HepG2 (cell line): Measurements from ENCODE around the gene CCM2.

Experiments used
- ATF7 ChIP-seq, 2 experiments: fragments of 450-650 bp in 1 of 2; sonication (generic) in 1 of 2; formaldehyde crosslinking in 1 of 2; IDR thresholded peaks; 2 replicates each; pipeline versions ENCODE4 v1.4.0 to v1.6.1; 2016 to 2020; ENCODE audit warnings: antibody characterized with exemption in 1 of 2, mild to moderate bottlenecking in 1 of 2, missing genetic modification reagents in 1 of 2
- CBFB ChIP-seq: sonication (generic); formaldehyde crosslinking; IDR thresholded peaks from 2 replicates; pipeline ENCODE4 v1.4.0; 2020; ENCODE audit warnings: missing genetic modification reagents
- HOXA7 ChIP-seq: sonication (generic); formaldehyde crosslinking; IDR thresholded peaks from 2 replicates; pipeline ENCODE4 v1.8.1; 2022; ENCODE audit warnings: mild to moderate bottlenecking, missing genetic modification reagents, moderate library complexity
- TF ChIP-seq, protein P1 (sequence below): sonication (generic); formaldehyde crosslinking; IDR thresholded peaks from 2 replicates; pipeline ENCODE4 v1.4.0; 2020; ENCODE audit warnings: missing genetic modification reagents
- TF ChIP-seq, protein P2 (sequence below): sonication (generic); formaldehyde crosslinking; IDR thresholded peaks from 2 replicates; pipeline ENCODE4 v1.5.0; 2020; ENCODE audit warnings: mild to moderate bottlenecking, missing genetic modification reagents, moderate library complexity

DNA sequence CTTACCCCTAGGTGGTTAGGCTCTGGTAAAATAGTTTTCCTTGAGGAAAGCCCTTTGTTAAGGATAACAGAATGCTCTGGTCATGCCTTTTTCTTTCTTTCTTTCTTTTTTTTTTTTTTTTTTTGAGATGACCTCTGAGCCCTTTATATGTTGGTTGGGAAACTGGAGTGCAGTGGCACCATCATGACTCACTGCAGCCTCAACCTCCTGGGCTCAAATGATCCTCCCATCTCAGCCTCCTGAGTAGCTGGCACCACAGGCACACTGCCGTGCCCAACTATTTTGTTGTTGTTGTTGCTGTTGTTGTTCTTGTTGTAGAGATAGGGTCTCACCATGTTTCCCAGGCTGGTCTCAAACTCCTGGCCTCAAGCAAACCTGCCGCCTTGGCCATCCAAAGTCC, 61.4 kb downstream of the CCM2 start:
- TF ChIP-seq HOXA7 (no peak), CBFB (no peak), ATF7 (IDR thresholded peaks at IDR 0.05) (no peak), ATF7 (CRISPR knock-in tag; IDR thresholded peaks at IDR 0.05) (no peak)
- TF ChIP-seq, protein P1, sequence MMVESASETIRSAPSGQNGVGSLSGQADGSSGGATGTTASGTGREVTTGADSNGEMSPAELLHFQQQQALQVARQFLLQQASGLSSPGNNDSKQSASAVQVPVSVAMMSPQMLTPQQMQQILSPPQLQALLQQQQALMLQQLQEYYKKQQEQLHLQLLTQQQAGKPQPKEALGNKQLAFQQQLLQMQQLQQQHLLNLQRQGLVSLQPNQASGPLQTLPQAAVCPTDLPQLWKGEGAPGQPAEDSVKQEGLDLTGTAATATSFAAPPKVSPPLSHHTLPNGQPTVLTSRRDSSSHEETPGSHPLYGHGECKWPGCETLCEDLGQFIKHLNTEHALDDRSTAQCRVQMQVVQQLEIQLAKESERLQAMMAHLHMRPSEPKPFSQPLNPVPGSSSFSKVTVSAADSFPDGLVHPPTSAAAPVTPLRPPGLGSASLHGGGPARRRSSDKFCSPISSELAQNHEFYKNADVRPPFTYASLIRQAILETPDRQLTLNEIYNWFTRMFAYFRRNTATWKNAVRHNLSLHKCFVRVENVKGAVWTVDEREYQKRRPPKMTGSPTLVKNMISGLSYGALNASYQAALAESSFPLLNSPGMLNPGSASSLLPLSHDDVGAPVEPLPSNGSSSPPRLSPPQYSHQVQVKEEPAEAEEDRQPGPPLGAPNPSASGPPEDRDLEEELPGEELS (CRISPR knock-in tag), result no peak
- TF ChIP-seq, protein P2, sequence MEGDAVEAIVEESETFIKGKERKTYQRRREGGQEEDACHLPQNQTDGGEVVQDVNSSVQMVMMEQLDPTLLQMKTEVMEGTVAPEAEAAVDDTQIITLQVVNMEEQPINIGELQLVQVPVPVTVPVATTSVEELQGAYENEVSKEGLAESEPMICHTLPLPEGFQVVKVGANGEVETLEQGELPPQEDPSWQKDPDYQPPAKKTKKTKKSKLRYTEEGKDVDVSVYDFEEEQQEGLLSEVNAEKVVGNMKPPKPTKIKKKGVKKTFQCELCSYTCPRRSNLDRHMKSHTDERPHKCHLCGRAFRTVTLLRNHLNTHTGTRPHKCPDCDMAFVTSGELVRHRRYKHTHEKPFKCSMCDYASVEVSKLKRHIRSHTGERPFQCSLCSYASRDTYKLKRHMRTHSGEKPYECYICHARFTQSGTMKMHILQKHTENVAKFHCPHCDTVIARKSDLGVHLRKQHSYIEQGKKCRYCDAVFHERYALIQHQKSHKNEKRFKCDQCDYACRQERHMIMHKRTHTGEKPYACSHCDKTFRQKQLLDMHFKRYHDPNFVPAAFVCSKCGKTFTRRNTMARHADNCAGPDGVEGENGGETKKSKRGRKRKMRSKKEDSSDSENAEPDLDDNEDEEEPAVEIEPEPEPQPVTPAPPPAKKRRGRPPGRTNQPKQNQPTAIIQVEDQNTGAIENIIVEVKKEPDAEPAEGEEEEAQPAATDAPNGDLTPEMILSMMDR (CRISPR knock-in tag), result no peak
